WERI-Rb-1 (cell line): ENCODE data around the gene USH1C.
A peak's percentile ranks its signal among the peaks of the same experiment; 100 is the strongest.

ENCODE experiments used
- DNase-seq: peaks from one replicate; pipeline ENCODE4 v3.0.0-alpha.2; 2020
- H3K27ac ChIP-seq: fragments of 250-450 bp; sonication (Bioruptor Pico); 2 replicates; pipeline ENCODE4 v1.5.1; 2020; ENCODE audit warnings: mild to moderate bottlenecking, moderate library complexity
- H3K27me3 ChIP-seq: fragments of 250-450 bp; sonication (Bioruptor Pico); 2 replicates; pipeline ENCODE4 v1.5.1; 2021; ENCODE audit warnings: mild to moderate bottlenecking, low read depth, moderate library complexity; ENCODE audit not compliant: insufficient read depth, severe bottlenecking
- H3K36me3 ChIP-seq: fragments of 250-450 bp; sonication (Bioruptor Pico); 2 replicates; pipeline ENCODE4 v1.5.1; 2020; ENCODE audit warnings: mild to moderate bottlenecking, moderate library complexity
- H3K4me3 ChIP-seq: 2 replicates; pipeline ENCODE4 v1.5.1; 2011; ENCODE audit warnings: low read depth, mild to moderate bottlenecking, control low read depth, low read length
- H3K9me3 ChIP-seq: fragments of 250-450 bp; sonication (Bioruptor Pico); 2 replicates; pipeline ENCODE4 v1.5.1; 2021; ENCODE audit warnings: mild to moderate bottlenecking, moderate library complexity; ENCODE audit not compliant: severe bottlenecking
- CTCF ChIP-seq: IDR thresholded peaks from 2 replicates; pipeline ENCODE4 v1.5.1; 2011; ENCODE audit warnings: low read depth, mild to moderate bottlenecking, control low read depth, inconsistent platforms, low read length

Gene USH1C

GRCh38 chr11:17554487-17554886, 10.3 kb upstream of the USH1C start:
- Histone ChIP-seq H3K9me3 (no peaks in the 10 kb centered on the region), H3K27me3 (no peaks in the 10 kb centered on the region), H3K4me3 (no peak overlapping the region), H3K27ac (no peak overlapping the region), H3K36me3 (no peaks in the 10 kb centered on the region)
- peak; percentile 16; the same call in 1 of the 2 replicates for TF ChIP-seq CTCF
- DNase-seq, result no peak

DNA sequence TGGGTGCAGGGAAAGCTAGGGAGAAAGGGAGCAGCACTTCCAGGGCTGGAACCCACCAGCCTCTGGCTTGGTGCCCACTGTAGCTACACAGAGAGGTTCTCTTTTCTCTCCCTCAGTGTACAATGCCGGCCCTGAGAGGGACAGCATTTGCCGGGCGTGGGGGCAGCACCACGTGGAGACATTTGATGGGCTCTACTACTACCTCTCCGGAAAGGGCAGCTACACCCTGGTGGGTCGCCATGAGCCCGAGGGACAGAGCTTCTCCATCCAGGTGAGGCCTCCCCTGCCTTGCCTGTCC, 9.0 kb upstream of the USH1C start:
- no peak overlapping the region for H3K4me3 ChIP-seq
- H3K9me3 ChIP-seq, result no peaks in the 10 kb centered on the region
- no peak overlapping the region for H3K27ac ChIP-seq
- TF ChIP-seq CTCF, result no peak
- no peaks in the 10 kb centered on the region for H3K36me3 ChIP-seq
- no peak for DNase-seq
- no peaks in the 10 kb centered on the region for H3K27me3 ChIP-seq

DNA sequence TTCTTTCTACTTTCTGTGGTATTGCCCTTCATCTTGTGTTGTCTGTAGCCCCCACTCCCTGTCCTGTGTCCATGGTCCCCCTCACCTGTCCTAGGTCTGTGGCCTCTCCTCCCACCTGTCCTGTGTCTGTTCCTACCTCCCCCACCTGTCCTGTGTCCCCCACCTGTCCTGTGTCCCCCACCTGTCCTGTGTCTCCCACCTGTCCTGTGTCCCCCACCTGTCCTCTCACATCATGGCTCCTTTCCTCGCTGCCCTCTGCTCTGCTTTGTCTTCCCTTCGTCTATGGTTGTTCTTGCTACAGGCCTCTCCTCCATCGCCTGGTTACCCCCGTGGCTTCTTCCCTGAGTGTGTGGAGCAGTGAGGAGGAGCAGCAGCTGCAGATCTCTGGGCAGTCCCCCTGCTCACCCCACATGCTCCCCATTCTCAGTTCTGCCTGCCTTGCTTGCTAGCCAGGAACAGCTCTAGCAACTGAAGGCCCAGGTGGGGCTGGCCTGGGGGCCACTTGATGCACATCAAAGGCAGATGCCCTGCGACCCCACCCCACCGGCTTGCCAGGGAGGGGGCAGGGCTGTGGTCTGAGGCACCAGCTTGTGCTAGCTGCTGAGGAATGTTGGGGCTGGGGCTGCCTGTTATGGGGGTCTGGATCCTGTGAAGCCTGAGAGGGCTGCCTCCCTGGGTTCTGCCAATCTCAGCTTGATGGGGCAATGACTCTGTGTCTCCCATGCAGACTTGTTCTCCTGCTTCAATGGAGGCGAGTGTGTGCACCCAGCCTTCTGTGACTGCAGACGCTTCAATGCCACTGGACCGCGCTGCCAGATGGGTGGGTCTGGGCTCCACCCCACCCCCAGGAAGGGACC, 8.4 kb upstream of the USH1C start:
- Histone ChIP-seq H3K27me3 (no peaks in the 10 kb centered on the region), H3K27ac (no peak overlapping the region), H3K9me3 (no peaks in the 10 kb centered on the region), H3K36me3 (no peaks in the 10 kb centered on the region), H3K4me3 (no peak overlapping the region)
- TF ChIP-seq CTCF, result no peak
- no peak for DNase-seq

DNA sequence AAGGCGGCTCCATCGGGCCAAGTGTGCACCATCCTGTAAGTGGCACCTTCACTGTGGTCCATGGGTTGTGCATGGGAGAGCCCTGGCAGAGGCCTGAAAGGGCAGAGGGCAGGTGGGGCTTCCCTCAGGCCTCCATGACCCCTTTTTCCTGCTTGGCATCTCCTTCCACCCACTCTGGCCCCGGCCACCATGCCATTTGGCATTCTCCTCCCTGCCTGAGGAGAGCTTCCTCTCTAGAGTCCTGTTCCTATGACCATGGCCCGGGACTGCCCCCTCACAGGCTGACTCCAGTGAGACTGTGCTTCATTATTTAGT, 7.8 kb upstream of the USH1C start:
- TF ChIP-seq CTCF, result no peak
- Histone ChIP-seq H3K9me3 (no peaks in the 10 kb centered on the region), H3K36me3 (no peaks in the 10 kb centered on the region), H3K27ac (no peak overlapping the region), H3K27me3 (no peaks in the 10 kb centered on the region), H3K4me3 (no peak overlapping the region)
- no peak for DNase-seq

DNA sequence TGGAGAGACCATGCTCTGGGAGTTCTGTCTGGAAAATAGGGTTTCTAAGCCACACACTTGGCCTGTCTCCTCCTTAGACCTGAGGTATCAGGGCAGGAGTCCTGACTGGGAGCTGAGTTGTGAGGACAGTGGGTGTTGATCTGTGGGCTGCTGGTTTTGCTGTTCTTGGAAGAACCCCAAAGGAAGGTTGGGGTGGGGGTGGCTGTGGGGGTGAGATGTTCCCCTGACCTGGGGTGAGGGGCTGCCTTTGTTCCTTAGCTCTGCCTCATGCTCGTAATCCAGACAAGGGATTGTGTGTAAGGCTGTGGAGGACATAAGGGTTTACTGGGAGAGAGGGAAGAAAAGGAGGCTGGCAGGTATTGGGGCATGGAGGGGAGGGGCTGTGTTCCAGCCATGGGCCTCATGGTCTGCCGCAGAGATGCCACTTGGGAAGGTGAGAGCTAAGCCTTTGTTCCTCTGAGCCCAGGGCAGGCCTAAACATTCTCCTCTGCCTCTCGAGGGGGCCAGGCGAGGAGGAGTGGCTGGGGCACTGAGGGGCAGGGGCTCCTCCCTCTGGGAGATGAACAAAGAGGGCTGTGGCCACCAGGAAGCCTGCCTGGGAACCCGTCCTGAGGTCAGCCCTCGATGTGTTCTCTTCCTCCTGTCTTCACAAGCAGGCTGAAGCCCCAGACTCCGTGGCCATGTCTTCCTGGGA, 7.3 kb upstream of the USH1C start:
- no peak for TF ChIP-seq CTCF
- no peaks in the 10 kb centered on the region for H3K27me3 ChIP-seq
- H3K9me3 ChIP-seq, result no peaks in the 10 kb centered on the region
- no peak overlapping the region for H3K4me3 ChIP-seq
- DNase-seq, result no peak
- no peak overlapping the region for H3K27ac ChIP-seq
- no peaks in the 10 kb centered on the region for H3K36me3 ChIP-seq
